Hematopoietic multipotent progenitor cell treated with erythropoietin and hydrocortisone succinate and interleukin-3 and kit ligand, for 15 days (in vitro differentiated cells): Measurements from ENCODE around the gene USP3.
A peak's percentile ranks its signal among the peaks of the same experiment; 100 is the strongest.

Experiments used
- DNase-seq: peaks from one replicate; pipeline ENCODE4 v3.0.0-alpha.2; 2015; ENCODE audit warnings: low spot score

Gene USP3

GRCh38 chr15:63544258-63545026 lies 40.0 kb downstream of the USP3 start:
- DNase-seq, result no peak

- peak; percentile 42 for DNase-seq
These were observed 41.1 kb downstream of the USP3 start for GRCh38 chr15:63545520-63545919.

GRCh38 chr15:63551400-63551799 lies 47.0 kb downstream of the USP3 start:
- DNase-seq, result no peak

GRCh38 chr15:63553388-63553791 lies 49.0 kb downstream of the USP3 start:
- no peak for DNase-seq

GRCh38 chr15:63554337-63554927 lies 50.0 kb downstream of the USP3 start:
- DNase-seq, result no peak

- no peak for DNase-seq
These were observed 51.1 kb downstream of the USP3 start for GRCh38 chr15:63555507-63555906.

GRCh38 chr15:63556246-63556645 lies 51.9 kb downstream of the USP3 start:
- DNase-seq, result no peak

GRCh38 chr15:63556736-63557135 lies 52.3 kb downstream of the USP3 start:
- DNase-seq, result no peak

GRCh38 chr15:63559753-63560152 lies 55.4 kb downstream of the USP3 start:
- DNase-seq, result no peak

GRCh38 chr15:63560741-63561448 lies 56.5 kb downstream of the USP3 start:
- no peak for DNase-seq

- no peak for DNase-seq
These were observed 59.7 kb downstream of the USP3 start for GRCh38 chr15:63564093-63564492.

GRCh38 chr15:63565536-63566186 lies 61.3 kb downstream of the USP3 start:
- DNase-seq, result no peak

GRCh38 chr15:63572749-63573464 lies 68.5 kb downstream of the USP3 start:
- DNase-seq, result no peak

GRCh38 chr15:63573533-63573932 lies 69.1 kb downstream of the USP3 start:
- peak; percentile 16 for DNase-seq

GRCh38 chr15:63575312-63575711 lies 70.9 kb downstream of the USP3 start:
- no peak for DNase-seq

GRCh38 chr15:63576441-63576840 lies 72.0 kb downstream of the USP3 start:
- DNase-seq, result no peak

- no peak for DNase-seq
These were observed 77.8 kb downstream of the USP3 start for GRCh38 chr15:63582179-63582578.

- DNase-seq, result no peak
These were observed 78.5 kb downstream of the USP3 start for GRCh38 chr15:63582718-63583426.

- no peak for DNase-seq
These were observed 82.4 kb downstream of the USP3 start for GRCh38 chr15:63586790-63587189.

- no peak for DNase-seq
These were observed 83.1 kb downstream of the USP3 start for GRCh38 chr15:63587527-63587926.

GRCh38 chr15:63588826-63589225 lies 84.4 kb downstream of the USP3 start:
- DNase-seq, result no peak
